HL-60 (cell line): ENCODE results near the gene MSH5.

Experiments used
- GABPA ChIP-seq: IDR thresholded peaks from 2 replicates; pipeline ENCODE4 v1.6.1; 2012; ENCODE audit warnings: low read depth
- POLR2AphosphoS5 ChIP-seq: IDR thresholded peaks from 2 replicates; pipeline ENCODE4 v1.6.1; 2012; ENCODE audit warnings: low read depth
- SPI1 ChIP-seq: IDR thresholded peaks from 2 replicates; pipeline ENCODE4 v1.6.1; 2012; ENCODE audit warnings: low read depth, mild to moderate bottlenecking, borderline replicate concordance
- TF ChIP-seq, protein P1 (sequence below): IDR thresholded peaks from one replicate; pipeline ENCODE4 v1.5.1; 2011; ENCODE audit warnings: low read length, control low read depth, inconsistent platforms; ENCODE audit not compliant: insufficient read depth
- TF ChIP-seq, protein P2 (sequence below): IDR thresholded peaks from 2 replicates; pipeline ENCODE4 v1.6.1; 2012; ENCODE audit warnings: low read depth; ENCODE audit not compliant: insufficient replicate concordance

DNA sequence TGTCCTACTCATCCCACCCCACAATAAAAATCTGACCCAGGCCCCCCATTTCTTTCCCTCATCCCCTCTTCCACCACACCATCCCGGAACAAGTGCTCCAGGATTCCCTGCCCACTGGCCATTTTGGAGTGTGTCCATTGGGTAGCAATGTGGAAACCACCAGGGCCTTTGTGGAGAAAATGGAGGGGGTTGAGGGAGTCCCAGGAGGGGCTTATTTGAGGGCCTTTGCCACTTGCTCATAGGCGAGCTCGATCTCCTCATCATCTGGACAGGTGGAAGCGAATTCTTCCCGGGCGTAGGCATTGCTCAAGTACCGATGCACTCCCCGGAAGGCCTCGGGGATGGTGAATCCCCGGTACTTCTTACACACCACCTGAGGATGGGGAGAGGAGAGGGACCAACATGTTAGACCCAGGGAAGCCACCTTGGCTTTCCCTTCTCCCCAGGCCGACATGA, 9.1 kb upstream of the MSH5 start:
- TF ChIP-seq, protein P1, sequence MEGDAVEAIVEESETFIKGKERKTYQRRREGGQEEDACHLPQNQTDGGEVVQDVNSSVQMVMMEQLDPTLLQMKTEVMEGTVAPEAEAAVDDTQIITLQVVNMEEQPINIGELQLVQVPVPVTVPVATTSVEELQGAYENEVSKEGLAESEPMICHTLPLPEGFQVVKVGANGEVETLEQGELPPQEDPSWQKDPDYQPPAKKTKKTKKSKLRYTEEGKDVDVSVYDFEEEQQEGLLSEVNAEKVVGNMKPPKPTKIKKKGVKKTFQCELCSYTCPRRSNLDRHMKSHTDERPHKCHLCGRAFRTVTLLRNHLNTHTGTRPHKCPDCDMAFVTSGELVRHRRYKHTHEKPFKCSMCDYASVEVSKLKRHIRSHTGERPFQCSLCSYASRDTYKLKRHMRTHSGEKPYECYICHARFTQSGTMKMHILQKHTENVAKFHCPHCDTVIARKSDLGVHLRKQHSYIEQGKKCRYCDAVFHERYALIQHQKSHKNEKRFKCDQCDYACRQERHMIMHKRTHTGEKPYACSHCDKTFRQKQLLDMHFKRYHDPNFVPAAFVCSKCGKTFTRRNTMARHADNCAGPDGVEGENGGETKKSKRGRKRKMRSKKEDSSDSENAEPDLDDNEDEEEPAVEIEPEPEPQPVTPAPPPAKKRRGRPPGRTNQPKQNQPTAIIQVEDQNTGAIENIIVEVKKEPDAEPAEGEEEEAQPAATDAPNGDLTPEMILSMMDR = no peak
- no peak for TF ChIP-seq POLR2AphosphoS5
- TF ChIP-seq GABPA = no peak
- TF ChIP-seq, protein P2, sequence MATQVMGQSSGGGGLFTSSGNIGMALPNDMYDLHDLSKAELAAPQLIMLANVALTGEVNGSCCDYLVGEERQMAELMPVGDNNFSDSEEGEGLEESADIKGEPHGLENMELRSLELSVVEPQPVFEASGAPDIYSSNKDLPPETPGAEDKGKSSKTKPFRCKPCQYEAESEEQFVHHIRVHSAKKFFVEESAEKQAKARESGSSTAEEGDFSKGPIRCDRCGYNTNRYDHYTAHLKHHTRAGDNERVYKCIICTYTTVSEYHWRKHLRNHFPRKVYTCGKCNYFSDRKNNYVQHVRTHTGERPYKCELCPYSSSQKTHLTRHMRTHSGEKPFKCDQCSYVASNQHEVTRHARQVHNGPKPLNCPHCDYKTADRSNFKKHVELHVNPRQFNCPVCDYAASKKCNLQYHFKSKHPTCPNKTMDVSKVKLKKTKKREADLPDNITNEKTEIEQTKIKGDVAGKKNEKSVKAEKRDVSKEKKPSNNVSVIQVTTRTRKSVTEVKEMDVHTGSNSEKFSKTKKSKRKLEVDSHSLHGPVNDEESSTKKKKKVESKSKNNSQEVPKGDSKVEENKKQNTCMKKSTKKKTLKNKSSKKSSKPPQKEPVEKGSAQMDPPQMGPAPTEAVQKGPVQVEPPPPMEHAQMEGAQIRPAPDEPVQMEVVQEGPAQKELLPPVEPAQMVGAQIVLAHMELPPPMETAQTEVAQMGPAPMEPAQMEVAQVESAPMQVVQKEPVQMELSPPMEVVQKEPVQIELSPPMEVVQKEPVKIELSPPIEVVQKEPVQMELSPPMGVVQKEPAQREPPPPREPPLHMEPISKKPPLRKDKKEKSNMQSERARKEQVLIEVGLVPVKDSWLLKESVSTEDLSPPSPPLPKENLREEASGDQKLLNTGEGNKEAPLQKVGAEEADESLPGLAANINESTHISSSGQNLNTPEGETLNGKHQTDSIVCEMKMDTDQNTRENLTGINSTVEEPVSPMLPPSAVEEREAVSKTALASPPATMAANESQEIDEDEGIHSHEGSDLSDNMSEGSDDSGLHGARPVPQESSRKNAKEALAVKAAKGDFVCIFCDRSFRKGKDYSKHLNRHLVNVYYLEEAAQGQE = no peak
- TF ChIP-seq SPI1 = no peak
